ENCODE results near the gene MCC.

The MCC gene

GRCh38 chr5:113487781-113488644, at the start of gene MCC:
TSS of gene MCC (minus strand) at chr5:113488453.
- TF ChIP-seq ZBTB7A (IDR thresholded peaks at IDR 0.05; ENCODE audit: low read depth) (peak; percentile 24; the same call in 1 of the 2 replicates), EGR1 (IDR thresholded peaks at IDR 0.05) (no peak), FOXM1 (IDR thresholded peaks at IDR 0.05; ENCODE audit: borderline replicate concordance, low read depth) (no peak), TAF1 (IDR thresholded peaks at IDR 0.05; ENCODE audit: low read depth) (peak; percentile 48; the same call in 1 of the 2 replicates), YY1 (IDR thresholded peaks at IDR 0.05; ENCODE audit: low read depth) (peak; percentile 86), CREB1 (IDR thresholded peaks at IDR 0.05; ENCODE audit: low read depth) (no peak), TEAD4 (IDR thresholded peaks at IDR 0.05) (peak; percentile 69), EP300 (IDR thresholded peaks at IDR 0.05; ENCODE audit: borderline replicate concordance) (0 out of 2 replicates have a peak, but pooled peaks have one; percentile 23), TCF12 (IDR thresholded peaks at IDR 0.05; ENCODE audit: low read depth) (no peak), NFIC (IDR thresholded peaks at IDR 0.05) (no peak), MAX (IDR thresholded peaks at IDR 0.05) (peak; percentile 35), CEBPB (IDR thresholded peaks at IDR 0.05) (no peak)
- TF ChIP-seq, protein P1, sequence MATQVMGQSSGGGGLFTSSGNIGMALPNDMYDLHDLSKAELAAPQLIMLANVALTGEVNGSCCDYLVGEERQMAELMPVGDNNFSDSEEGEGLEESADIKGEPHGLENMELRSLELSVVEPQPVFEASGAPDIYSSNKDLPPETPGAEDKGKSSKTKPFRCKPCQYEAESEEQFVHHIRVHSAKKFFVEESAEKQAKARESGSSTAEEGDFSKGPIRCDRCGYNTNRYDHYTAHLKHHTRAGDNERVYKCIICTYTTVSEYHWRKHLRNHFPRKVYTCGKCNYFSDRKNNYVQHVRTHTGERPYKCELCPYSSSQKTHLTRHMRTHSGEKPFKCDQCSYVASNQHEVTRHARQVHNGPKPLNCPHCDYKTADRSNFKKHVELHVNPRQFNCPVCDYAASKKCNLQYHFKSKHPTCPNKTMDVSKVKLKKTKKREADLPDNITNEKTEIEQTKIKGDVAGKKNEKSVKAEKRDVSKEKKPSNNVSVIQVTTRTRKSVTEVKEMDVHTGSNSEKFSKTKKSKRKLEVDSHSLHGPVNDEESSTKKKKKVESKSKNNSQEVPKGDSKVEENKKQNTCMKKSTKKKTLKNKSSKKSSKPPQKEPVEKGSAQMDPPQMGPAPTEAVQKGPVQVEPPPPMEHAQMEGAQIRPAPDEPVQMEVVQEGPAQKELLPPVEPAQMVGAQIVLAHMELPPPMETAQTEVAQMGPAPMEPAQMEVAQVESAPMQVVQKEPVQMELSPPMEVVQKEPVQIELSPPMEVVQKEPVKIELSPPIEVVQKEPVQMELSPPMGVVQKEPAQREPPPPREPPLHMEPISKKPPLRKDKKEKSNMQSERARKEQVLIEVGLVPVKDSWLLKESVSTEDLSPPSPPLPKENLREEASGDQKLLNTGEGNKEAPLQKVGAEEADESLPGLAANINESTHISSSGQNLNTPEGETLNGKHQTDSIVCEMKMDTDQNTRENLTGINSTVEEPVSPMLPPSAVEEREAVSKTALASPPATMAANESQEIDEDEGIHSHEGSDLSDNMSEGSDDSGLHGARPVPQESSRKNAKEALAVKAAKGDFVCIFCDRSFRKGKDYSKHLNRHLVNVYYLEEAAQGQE (IDR thresholded peaks at IDR 0.05; ENCODE audit: low read depth): no peak
- TF ChIP-seq, protein P2, sequence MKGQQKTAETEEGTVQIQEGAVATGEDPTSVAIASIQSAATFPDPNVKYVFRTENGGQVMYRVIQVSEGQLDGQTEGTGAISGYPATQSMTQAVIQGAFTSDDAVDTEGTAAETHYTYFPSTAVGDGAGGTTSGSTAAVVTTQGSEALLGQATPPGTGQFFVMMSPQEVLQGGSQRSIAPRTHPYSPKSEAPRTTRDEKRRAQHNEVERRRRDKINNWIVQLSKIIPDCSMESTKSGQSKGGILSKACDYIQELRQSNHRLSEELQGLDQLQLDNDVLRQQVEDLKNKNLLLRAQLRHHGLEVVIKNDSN (IDR thresholded peaks at IDR 0.05): no peak

DNA sequence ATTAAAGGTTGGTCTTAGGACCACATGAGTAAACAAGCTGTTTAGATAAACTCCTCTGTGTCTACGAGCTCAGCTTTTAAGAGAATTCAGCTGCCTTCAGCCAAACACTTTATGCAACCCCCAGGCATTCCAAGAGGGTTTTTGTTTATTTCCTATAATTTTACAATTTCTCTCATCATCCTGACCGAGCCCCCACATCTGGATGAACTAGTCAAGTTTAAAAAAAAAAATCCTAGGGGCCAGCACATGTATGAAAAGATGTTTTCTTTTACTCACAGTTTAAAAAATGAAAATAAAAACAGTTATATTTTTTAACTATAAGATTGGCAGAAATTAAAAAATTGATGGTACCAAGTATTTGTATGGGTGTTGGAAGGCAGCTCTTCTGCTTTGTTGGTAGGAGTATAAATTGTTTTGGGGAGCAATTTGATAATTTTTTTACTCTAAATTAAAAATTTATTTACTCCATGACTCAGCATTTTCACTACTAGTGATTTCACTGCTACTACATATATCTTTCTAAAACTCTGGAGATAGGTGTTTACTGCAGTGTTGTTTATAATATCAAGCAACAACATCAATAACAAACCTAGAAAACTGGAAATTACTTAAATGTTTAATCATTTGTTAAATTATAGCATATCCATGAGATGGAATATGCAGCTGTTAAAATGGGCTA, 43.4 kb upstream of the MCC start:
- no peak for TF ChIP-seq CREB1 (IDR thresholded peaks at IDR 0.05; ENCODE audit: low read depth)
- TF ChIP-seq EGR1 (IDR thresholded peaks at IDR 0.05): no peak
- no peak for TF ChIP-seq ZBTB7A (IDR thresholded peaks at IDR 0.05; ENCODE audit: low read depth)
- no peak for TF ChIP-seq NFIC (IDR thresholded peaks at IDR 0.05)
- TF ChIP-seq, protein P2 (IDR thresholded peaks at IDR 0.05): no peak
- TF ChIP-seq CEBPB (IDR thresholded peaks at IDR 0.05): no peak
- no peak for TF ChIP-seq FOXM1 (IDR thresholded peaks at IDR 0.05; ENCODE audit: borderline replicate concordance, low read depth)
- TF ChIP-seq RAD21 (IDR thresholded peaks at IDR 0.05; ENCODE audit: low read depth): no peak
- TF ChIP-seq TAF1 (IDR thresholded peaks at IDR 0.05; ENCODE audit: low read depth): no peak
- no peak for TF ChIP-seq EP300 (IDR thresholded peaks at IDR 0.05; ENCODE audit: borderline replicate concordance)

- no peak for TF ChIP-seq TAF1 (IDR thresholded peaks at IDR 0.05; ENCODE audit: low read depth)
- no peak for TF ChIP-seq NFIC (IDR thresholded peaks at IDR 0.05)
- TF ChIP-seq EP300 (IDR thresholded peaks at IDR 0.05; ENCODE audit: borderline replicate concordance): no peak
- no peak for TF ChIP-seq TCF12 (IDR thresholded peaks at IDR 0.05; ENCODE audit: low read depth)
- TF ChIP-seq CREB1 (IDR thresholded peaks at IDR 0.05; ENCODE audit: low read depth): no peak
- TF ChIP-seq, protein P1 (IDR thresholded peaks at IDR 0.05; ENCODE audit: low read depth): no peak
- TF ChIP-seq ZBTB7A (IDR thresholded peaks at IDR 0.05; ENCODE audit: low read depth): no peak
- TF ChIP-seq TEAD4 (IDR thresholded peaks at IDR 0.05): no peak
- TF ChIP-seq, protein P2 (IDR thresholded peaks at IDR 0.05): no peak
- TF ChIP-seq EGR1 (IDR thresholded peaks at IDR 0.05): no peak
- no peak for TF ChIP-seq RAD21 (IDR thresholded peaks at IDR 0.05; ENCODE audit: low read depth)
- no peak for TF ChIP-seq YY1 (IDR thresholded peaks at IDR 0.05; ENCODE audit: low read depth)
- no peak for TF ChIP-seq FOXM1 (IDR thresholded peaks at IDR 0.05; ENCODE audit: borderline replicate concordance, low read depth)
Measured at GRCh38 chr5:113527746-113528145, 39.5 kb upstream of the MCC start.

- TF ChIP-seq FOXM1 (IDR thresholded peaks at IDR 0.05; ENCODE audit: borderline replicate concordance, low read depth) (no peak), CEBPB (IDR thresholded peaks at IDR 0.05) (no peak), NFIC (IDR thresholded peaks at IDR 0.05) (no peak), TCF12 (IDR thresholded peaks at IDR 0.05; ENCODE audit: low read depth) (no peak), TEAD4 (IDR thresholded peaks at IDR 0.05) (no peak), YY1 (IDR thresholded peaks at IDR 0.05; ENCODE audit: low read depth) (no peak), EP300 (IDR thresholded peaks at IDR 0.05; ENCODE audit: borderline replicate concordance) (no peak), ZBTB7A (IDR thresholded peaks at IDR 0.05; ENCODE audit: low read depth) (no peak), MAX (IDR thresholded peaks at IDR 0.05) (no peak), EGR1 (IDR thresholded peaks at IDR 0.05) (no peak), TAF1 (IDR thresholded peaks at IDR 0.05; ENCODE audit: low read depth) (no peak), CREB1 (IDR thresholded peaks at IDR 0.05; ENCODE audit: low read depth) (no peak), RAD21 (IDR thresholded peaks at IDR 0.05; ENCODE audit: low read depth) (no peak)
- TF ChIP-seq, protein P1 (IDR thresholded peaks at IDR 0.05; ENCODE audit: low read depth): no peak
- TF ChIP-seq, protein P2 (IDR thresholded peaks at IDR 0.05): no peak
Measured at GRCh38 chr5:113526421-113526820, 38.2 kb upstream of the MCC start.

Measured in Ishikawa (cell line).